ENCODE measurements around the gene KCTD13. TPM values are rescaled to one million over a fixed set of nuclear protein-coding genes. Genes with fewer than 3 reads are reported as not detected.

Gene KCTD13
- total RNA-seq, 6 donors from 2014 or later, result 15.5 to 71.2 (median 24.4) TPM

- Histone ChIP-seq H3K4me1 (peaks cover 1 to 7% (median 5%) of the 10 kb centered on the region in 4 donors), H3K4me3 (no peak overlapping the region), H3K27ac (no peak overlapping the region), H3K9me3 (no peaks in the 10 kb centered on the region), H3K36me3 (peaks cover 0 to 3% (median 0%) of the 10 kb centered on the region in 4 donors), H3K27me3 (no peaks in the 10 kb centered on the region)
- 74 to 86% methylated on average over 9 to 13 of the region's 13 CpGs for WGBS, 2 donors
- ATAC-seq (ENCODE audit: low FRiP score in 2 of 2) (no peak), DNase-seq (peak in 1 of 2 donors; percentile 60)
- TF ChIP-seq POLR2A (IDR thresholded peaks at IDR 0.05) (no peak), EP300 (IDR thresholded peaks at IDR 0.05) (no peak), CTCF (IDR thresholded peaks at IDR 0.05) (no peak), POLR2AphosphoS5 (IDR thresholded peaks at IDR 0.05) (no peak)
Measured at GRCh38 chr16:29905668-29906067, 20.4 kb downstream of the KCTD13 start.

GRCh38 chr16:29904947-29905346, 21.1 kb downstream of the KCTD13 start:
- H3K4me1 ChIP-seq, result peaks cover 7 to 14% (median 12%) of the 10 kb centered on the region in 4 donors
- peaks cover 0 to 3% (median 0%) of the 10 kb centered on the region in 4 donors for H3K36me3 ChIP-seq
- DNase-seq (no peak), ATAC-seq (ENCODE audit: low FRiP score in 2 of 2) (no peak)
- WGBS, 2 donors, result 86 to 91% methylated on average over 7 of the region's 7 CpGs
- H3K27ac ChIP-seq, result no peak overlapping the region
- TF ChIP-seq POLR2A (IDR thresholded peaks at IDR 0.05) (no peak), POLR2AphosphoS5 (IDR thresholded peaks at IDR 0.05) (no peak), CTCF (IDR thresholded peaks at IDR 0.05) (no peak), EP300 (IDR thresholded peaks at IDR 0.05) (no peak)
- H3K4me3 ChIP-seq, result no peak overlapping the region
- no peaks in the 10 kb centered on the region for H3K27me3 ChIP-seq
- H3K9me3 ChIP-seq, result no peaks in the 10 kb centered on the region

- no peaks in the 10 kb centered on the region for H3K9me3 ChIP-seq
- WGBS, 2 donors, result 43 to 54% methylated on average over 4 of the region's 4 CpGs
- H3K4me3 ChIP-seq, result no peak overlapping the region
- peaks cover 11 to 28% (median 19%) of the 10 kb centered on the region in 4 donors for H3K4me1 ChIP-seq
- no peak overlapping the region for H3K27ac ChIP-seq
- H3K27me3 ChIP-seq, result peaks cover 0 to 5% (median 2%) of the 10 kb centered on the region in 4 donors
- H3K36me3 ChIP-seq, result no peaks in the 10 kb centered on the region
- TF ChIP-seq POLR2AphosphoS5 (IDR thresholded peaks at IDR 0.05), result no peak
- TF ChIP-seq POLR2A (IDR thresholded peaks at IDR 0.05), result no peak
- no peak for TF ChIP-seq CTCF (IDR thresholded peaks at IDR 0.05)
- TF ChIP-seq EP300 (IDR thresholded peaks at IDR 0.05), result no peak
- no peak for DNase-seq
- ATAC-seq (ENCODE audit: low FRiP score in 2 of 2), result no peak
Measured at GRCh38 chr16:29903590-29903989, 22.4 kb downstream of the KCTD13 start.

GRCh38 chr16:29901607-29901945, 24.4 kb downstream of the KCTD13 start:
- H3K36me3 ChIP-seq, result no peaks in the 10 kb centered on the region
- no peak overlapping the region for H3K27ac ChIP-seq

GRCh38 chr16:29900888-29901606, 25.0 kb downstream of the KCTD13 start:
- DNase-seq, result peak in 1 of 2 donors; percentile 73

More at GRCh38 chr16:29901607-29901945, 24.4 kb downstream of the KCTD13 start:
- H3K9me3 ChIP-seq, result no peaks in the 10 kb centered on the region
- DNase-seq (peak in 1 of 2 donors; percentile 83), ATAC-seq (ENCODE audit: low FRiP score in 2 of 2) (no peak)
- TF ChIP-seq EP300 (IDR thresholded peaks at IDR 0.05), result no peak
- TF ChIP-seq POLR2AphosphoS5 (IDR thresholded peaks at IDR 0.05), result no peak
- H3K4me3 ChIP-seq, result no peak overlapping the region
- H3K4me1 ChIP-seq, result peaks cover 11 to 29% (median 20%) of the 10 kb centered on the region in 4 donors
- peaks cover 0 to 15% (median 4%) of the 10 kb centered on the region in 4 donors for H3K27me3 ChIP-seq
- 90 to 93% methylated on average over 3 to 18 of the region's 19 CpGs for WGBS, 2 donors

More at GRCh38 chr16:29900888-29901606, 25.0 kb downstream of the KCTD13 start:
- 16 to 58% methylated on average over 7 to 21 of the region's 31 CpGs for WGBS, 2 donors
- ATAC-seq (ENCODE audit: low FRiP score in 2 of 2), result no peak
- Histone ChIP-seq H3K36me3 (no peaks in the 10 kb centered on the region), H3K4me1 (peaks cover 11 to 29% (median 20%) of the 10 kb centered on the region in 4 donors), H3K27ac (no peak overlapping the region), H3K27me3 (peaks cover 0 to 15% (median 4%) of the 10 kb centered on the region in 4 donors), H3K9me3 (no peaks in the 10 kb centered on the region), H3K4me3 (peak overlapping the region in 3 of 4 donors; percentile 68 to 77 (median 76))
- TF ChIP-seq POLR2A (IDR thresholded peaks at IDR 0.05) (no peak), CTCF (IDR thresholded peaks at IDR 0.05) (no peak), EP300 (IDR thresholded peaks at IDR 0.05) (no peak), POLR2AphosphoS5 (IDR thresholded peaks at IDR 0.05) (no peak)
